CD4-positive, alpha-beta T cell treated with Interleukin-6 for 4 hours (primary cell): ENCODE results near the gene APOBEC2.

Source experiments
- DNase-seq: peaks from one replicate; pipeline ENCODE4 v3.0.0-alpha.2; 2020; ENCODE audit warnings: mixed read lengths

The APOBEC2 gene

DNA sequence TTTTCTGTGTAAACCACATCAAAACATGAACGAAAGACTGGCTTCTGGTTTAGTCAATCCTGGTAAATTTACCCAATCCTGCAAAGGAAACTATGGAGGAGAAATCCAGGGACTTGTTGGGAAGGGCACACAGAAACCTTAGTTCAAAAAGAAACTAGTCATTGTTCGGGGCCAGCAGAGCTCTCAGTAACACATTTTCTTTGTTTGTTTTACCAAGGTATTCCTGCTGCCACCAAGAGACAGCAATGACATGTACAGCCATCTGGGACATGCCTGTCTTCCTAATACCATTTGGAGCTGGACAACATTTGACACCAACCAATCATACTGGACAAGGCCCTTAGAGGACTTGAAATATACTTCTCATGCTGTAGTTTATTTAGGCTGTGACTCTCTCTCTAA is 10.9 kb downstream of the APOBEC2 start:
- no peak for DNase-seq

GRCh38 chr6:41064841-41065240 is 11.8 kb downstream of the APOBEC2 start:
- DNase-seq = no peak

GRCh38 chr6:41065550-41066026 is 12.6 kb downstream of the APOBEC2 start:
- no peak for DNase-seq

- peak; percentile 81 for DNase-seq
Observed at GRCh38 chr6:41066867-41067304, 13.9 kb downstream of the APOBEC2 start.

DNA sequence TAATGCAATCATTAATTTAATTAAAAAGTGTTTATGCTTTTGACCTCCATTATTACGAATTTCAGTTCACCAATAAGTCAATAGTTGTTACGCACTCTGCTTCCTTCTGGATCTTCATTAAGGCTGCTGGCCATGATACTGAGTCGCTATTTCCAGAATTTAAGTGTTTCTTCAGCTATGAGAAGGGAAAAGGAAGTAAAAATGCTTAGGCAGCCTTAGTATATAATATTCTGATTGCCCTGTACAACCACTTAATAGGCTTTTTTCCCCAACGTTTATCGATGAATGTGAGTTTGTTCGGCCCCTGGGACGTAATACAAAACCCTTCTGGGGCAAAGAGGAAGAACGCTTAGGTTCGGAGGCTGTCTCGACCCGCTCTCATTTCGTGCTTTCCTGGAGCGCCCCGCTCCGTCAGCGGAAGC is 18.5 kb downstream of the APOBEC2 start:
- peak; percentile 78 for DNase-seq

DNA sequence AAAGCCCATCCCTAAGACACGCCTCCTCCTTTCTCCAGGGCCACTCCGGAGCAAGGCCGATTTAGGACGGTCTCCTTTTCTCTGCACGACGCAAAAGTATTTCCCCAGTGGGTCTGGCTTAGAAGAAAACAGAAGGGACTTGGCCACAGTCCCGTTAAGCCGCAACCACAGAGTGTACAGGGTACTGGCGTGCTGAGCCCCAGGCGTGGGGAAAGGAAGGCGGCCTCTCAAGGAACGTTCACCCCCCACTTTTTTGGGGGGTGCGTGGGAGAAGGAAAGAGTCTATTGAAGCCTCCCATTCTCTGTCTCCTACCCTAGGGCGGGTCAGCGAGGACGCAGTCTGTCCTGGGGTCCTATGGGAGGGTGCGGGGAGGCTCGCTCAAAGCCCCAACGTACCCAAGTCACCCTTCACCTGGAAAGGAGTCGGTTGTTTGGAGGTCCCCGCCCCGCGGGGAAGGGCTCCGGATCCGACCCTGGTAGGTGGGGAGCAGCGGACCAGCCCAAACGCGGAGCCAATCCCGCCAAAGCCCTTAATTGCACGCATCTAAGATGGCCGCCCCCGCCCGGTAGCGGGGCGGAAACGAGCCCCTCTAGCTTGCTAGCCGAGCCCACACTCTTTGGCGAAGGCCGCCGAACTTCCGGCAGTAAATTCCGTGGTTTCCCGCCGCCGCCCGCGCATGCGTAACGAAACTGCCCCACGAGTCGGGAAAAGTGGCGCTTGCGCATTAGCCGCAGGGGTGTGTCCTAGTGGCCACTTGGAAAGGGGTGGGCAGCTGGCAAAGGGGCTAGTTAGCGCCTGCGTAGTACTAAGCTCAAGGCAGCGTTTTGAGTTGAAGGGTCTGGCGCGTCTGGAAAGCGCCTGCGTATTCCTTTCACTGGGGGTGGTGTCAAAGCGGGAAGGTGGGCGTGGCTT is 19.2 kb downstream of the APOBEC2 start, which contains the start of gene OARD1:
Gene OARD1, minus strand, starts transcription at position 434 of the 913 bp plus-strand sequence. CDS start 722 bp downstream, outside the sequence.
- DNase-seq = peak; percentile 100

- DNase-seq = peak; percentile 100
Observed at GRCh38 chr6:41072836-41073202, 19.8 kb downstream of the APOBEC2 start, which contains the start of gene NFYA. NFYA (plus strand) TSS chr6:41072974; CDS start chr6:41079090, 6,116 bp downstream.

DNA sequence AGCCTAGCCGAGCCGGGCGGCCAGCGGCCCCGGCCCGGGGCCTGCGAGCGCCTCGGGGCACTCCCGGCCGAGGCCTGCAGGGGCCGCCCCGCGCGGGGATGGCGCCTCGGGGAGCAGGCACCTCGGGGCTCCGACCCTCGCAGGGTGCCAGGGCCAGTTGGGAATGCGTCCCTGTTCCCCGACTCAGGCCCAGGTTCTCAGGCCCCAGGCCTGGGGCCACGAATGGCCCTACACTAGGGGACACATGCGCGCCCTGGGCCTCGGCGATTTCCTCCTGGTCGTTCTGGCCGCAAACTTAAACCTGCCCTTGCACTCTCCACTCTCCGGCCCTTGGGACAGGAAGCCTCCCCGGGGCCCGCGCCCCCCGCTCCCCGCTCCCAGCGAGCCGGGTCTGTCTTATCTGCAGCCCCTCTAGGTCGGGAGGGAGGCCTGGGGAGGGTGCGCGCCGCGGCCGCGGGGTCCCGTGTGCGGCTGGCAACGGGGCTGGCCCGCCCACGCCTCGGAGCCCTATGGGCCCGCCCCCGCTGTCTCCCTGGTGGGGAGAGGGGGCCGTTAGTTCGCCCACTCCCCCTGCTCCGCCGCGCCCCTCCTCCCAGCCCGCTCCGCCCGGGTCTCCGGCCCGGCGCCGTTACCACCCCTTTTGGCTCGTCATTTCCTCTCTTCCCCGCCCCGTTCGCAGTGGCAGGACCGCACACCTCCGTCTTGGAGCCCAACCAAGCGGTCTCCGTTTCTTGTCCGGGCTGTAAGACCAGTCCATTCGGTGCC is 20.4 kb downstream of the APOBEC2 start:
- peak; percentile 85 for DNase-seq

- no peak for DNase-seq
Observed at GRCh38 chr6:41073968-41074691, 21.1 kb downstream of the APOBEC2 start.

DNA sequence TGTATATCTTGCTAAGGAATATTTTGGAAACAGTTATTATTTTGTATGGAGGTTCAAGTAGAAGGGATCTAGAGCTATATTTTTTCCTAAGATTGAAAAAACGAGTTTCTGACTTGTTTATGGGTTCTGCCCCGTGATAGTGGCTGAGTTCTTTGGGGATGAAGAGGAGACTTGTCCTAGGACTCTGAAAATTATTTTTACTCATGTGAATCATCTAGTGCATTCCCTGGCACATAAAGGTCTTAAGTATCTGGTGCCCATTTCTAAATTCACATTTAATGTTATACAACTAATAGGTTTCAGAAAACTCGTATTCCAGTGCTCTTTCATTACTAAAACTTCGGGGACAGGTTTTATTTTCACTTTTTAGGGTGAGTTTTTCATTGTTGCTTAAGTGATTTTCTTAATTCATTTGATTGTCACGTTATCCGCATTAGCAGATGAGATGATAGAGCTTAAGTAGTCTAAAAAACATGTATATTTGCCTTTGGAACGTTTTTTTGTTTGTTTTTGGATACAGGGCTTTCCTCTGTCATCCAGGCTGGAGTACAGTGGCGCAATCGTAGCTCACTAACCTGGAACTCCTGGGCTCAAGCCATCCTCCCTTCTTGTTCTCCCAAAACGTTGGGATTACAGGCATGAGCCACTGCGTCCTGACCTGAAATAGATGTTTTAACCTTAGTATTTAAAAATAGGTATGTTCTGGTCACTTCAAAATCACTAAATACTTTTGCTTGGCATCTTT is 21.9 kb downstream of the APOBEC2 start:
- DNase-seq = no peak

GRCh38 chr6:41075651-41076626 is 22.9 kb downstream of the APOBEC2 start:
- DNase-seq = no peak

GRCh38 chr6:41077536-41077935 is 24.5 kb downstream of the APOBEC2 start:
- DNase-seq = no peak

GRCh38 chr6:41078101-41078500 is 25.1 kb downstream of the APOBEC2 start:
- DNase-seq = no peak

DNA sequence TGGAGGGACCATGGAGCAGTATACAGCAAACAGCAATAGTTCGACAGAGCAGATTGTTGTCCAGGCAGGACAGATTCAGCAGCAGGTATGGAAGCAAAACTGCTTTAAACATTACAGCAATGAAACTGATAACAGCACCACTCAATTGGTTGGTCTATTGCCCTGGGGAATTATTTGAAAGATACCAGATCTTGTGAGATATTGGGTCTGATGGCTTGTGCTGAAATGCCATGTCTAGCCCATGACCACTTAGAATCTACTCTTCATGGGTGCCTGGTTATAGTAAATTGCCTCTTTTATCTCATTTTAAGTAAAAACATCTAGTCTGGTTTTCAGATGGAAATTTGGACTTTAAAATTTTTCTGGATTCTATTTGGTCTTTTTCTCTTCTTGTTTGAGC is 26.1 kb downstream of the APOBEC2 start:
- no peak for DNase-seq

GRCh38 chr6:41080621-41081020 is 27.6 kb downstream of the APOBEC2 start:
- peak; percentile 55 for DNase-seq

- DNase-seq = no peak
Observed at GRCh38 chr6:41083072-41083471, 30.1 kb downstream of the APOBEC2 start.

GRCh38 chr6:41085182-41085581 is 32.2 kb downstream of the APOBEC2 start:
- no peak for DNase-seq

- DNase-seq = no peak
Observed at GRCh38 chr6:41088451-41088850, 35.4 kb downstream of the APOBEC2 start.

- no peak for DNase-seq
Observed at GRCh38 chr6:41090841-41091761, 38.1 kb downstream of the APOBEC2 start.
